ENCODE data around the gene SREK1. TPM values are rescaled to one million over a fixed set of nuclear protein-coding genes. Genes with fewer than 3 reads are reported as not detected.

Gene SREK1
- total and polyA plus RNA-seq, 2 donors (not counting 3 experiments of a cell fraction or from before 2014, with no cell fraction given), result 27.4 to 78.6 TPM

DNA sequence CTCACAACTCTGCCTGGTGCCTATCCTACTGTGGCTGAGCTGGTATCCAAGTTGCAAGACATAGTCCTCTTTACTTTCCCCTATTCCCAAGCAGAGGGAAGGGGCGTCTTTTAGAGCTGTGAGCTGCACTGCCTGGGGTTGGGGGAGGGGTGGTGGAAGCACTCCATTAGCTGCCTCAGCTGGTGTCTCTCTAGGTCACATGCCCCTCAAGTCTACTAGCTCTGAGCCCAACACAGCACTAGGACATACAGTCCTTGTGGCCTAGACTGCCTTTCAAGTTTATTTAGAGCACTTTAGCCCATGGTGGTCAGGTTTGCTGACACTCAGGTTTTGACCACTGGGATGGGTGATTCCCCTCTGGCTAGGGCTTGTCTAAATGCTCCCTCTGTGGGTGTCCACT lies 54.7 kb downstream of the SREK1 start:
- TF ChIP-seq, protein P1, sequence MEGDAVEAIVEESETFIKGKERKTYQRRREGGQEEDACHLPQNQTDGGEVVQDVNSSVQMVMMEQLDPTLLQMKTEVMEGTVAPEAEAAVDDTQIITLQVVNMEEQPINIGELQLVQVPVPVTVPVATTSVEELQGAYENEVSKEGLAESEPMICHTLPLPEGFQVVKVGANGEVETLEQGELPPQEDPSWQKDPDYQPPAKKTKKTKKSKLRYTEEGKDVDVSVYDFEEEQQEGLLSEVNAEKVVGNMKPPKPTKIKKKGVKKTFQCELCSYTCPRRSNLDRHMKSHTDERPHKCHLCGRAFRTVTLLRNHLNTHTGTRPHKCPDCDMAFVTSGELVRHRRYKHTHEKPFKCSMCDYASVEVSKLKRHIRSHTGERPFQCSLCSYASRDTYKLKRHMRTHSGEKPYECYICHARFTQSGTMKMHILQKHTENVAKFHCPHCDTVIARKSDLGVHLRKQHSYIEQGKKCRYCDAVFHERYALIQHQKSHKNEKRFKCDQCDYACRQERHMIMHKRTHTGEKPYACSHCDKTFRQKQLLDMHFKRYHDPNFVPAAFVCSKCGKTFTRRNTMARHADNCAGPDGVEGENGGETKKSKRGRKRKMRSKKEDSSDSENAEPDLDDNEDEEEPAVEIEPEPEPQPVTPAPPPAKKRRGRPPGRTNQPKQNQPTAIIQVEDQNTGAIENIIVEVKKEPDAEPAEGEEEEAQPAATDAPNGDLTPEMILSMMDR (IDR thresholded peaks at IDR 0.05; ENCODE audit: extremely low read depth in 1 of 2, insufficient read depth in 1 of 2, low read depth in 1 of 2, low read length in 2 of 2), result no peak
- TF ChIP-seq JUN (IDR thresholded peaks at IDR 0.05; ENCODE audit: borderline replicate concordance, insufficient read depth, insufficient read length, low read depth) (no peak), GATA2 (IDR thresholded peaks at IDR 0.05; ENCODE audit: insufficient read depth, insufficient read length, low read depth, low read length) (no peak), POLR2AphosphoS5 (IDR thresholded peaks at IDR 0.05; ENCODE audit: insufficient read depth, low read depth, low read length) (no peak), POLR2A (IDR thresholded peaks at IDR 0.05; ENCODE audit: low read depth, low read length) (no peak), FOS (IDR thresholded peaks at IDR 0.05; ENCODE audit: borderline replicate concordance, insufficient read depth, low read length) (no peak), MYC (IDR thresholded peaks at IDR 0.05; ENCODE audit: low read depth, low read length) (no peak), EZH2 (IDR thresholded peaks at IDR 0.05; ENCODE audit: borderline replicate concordance, low read depth, low read length, severe bottlenecking) (no peak)
- TF ChIP-seq, protein P2, sequence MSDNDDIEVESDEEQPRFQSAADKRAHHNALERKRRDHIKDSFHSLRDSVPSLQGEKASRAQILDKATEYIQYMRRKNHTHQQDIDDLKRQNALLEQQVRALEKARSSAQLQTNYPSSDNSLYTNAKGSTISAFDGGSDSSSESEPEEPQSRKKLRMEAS (IDR thresholded peaks at IDR 0.05; ENCODE audit: insufficient read depth, insufficient read length), result no peak
- H3K4me3 ChIP-seq (replicated peaks in 1 of 3; ENCODE audit: insufficient read depth in 1 of 3, low read depth in 1 of 3, low read length in 3 of 3), result no peak overlapping the region
- DNase-seq (ENCODE audit: low read depth, low spot score) (no peak), FAIRE-seq (no peak)
- H3K4me1 ChIP-seq (ENCODE audit: control insufficient read depth, extremely low read depth, insufficient read depth, low read length), result no peaks in the 10 kb centered on the region
- H3K9ac ChIP-seq (replicated peaks; ENCODE audit: extremely low read depth, insufficient read depth, low read length), result no peak overlapping the region
- no peaks in the 10 kb centered on the region for H3K27me3 ChIP-seq (ENCODE audit: control insufficient read depth in 2 of 2, insufficient read depth in 2 of 2, low read length in 2 of 2)
- BruUV-seq (replicated peaks), result no TSS peak
- intact Hi-C loops (cut with micrococcal nuclease), result no loop called here
- no peaks in the 10 kb centered on the region for H3K9me1 ChIP-seq (replicated peaks; ENCODE audit: control insufficient read depth, extremely low read depth, insufficient read depth, low read length)
- no peaks in the 10 kb centered on the region for H3K36me3 ChIP-seq (ENCODE audit: control insufficient read depth in 2 of 2, extremely low read depth in 1 of 2, insufficient read depth in 2 of 2, low read length in 2 of 2)
- no peak overlapping the region for H2AFZ ChIP-seq (ENCODE audit: low read depth, low read length)
- no peaks in the 10 kb centered on the region for H3K79me2 ChIP-seq (ENCODE audit: control insufficient read depth, insufficient read depth, low read length)
- dilution Hi-C loops (cut with MboI; ENCODE audit: extremely low pct_ligation_motif_present, low sequenced_read_pairs), result no loop called here
- CTCF ChIA-PET, result no interaction called here
- H4K20me1 ChIP-seq (replicated peaks; ENCODE audit: control insufficient read depth, extremely low read depth, insufficient read depth, low read length), result no peaks in the 10 kb centered on the region
- H3K9me3 ChIP-seq (replicated peaks; ENCODE audit: control insufficient read depth, insufficient read depth, low read length), result no peaks in the 10 kb centered on the region
- no peak overlapping the region for H3K27ac ChIP-seq (ENCODE audit: insufficient read depth, low read depth, low read length)
- POLR2A ChIA-PET, result no interaction called here
- no peak overlapping the region for H3K4me2 ChIP-seq (ENCODE audit: insufficient read depth, low read length)
